GM10266 (cell line): ENCODE data around the gene PPP1R9A.

Experiments
- DNase-seq: peaks from one replicate; pipeline ENCODE4 v3.0.0; 2012; ENCODE audit errors: extremely low spot score
- CTCF ChIP-seq: IDR thresholded peaks from 2 replicates; pipeline ENCODE4 v1.5.1; 2012; ENCODE audit warnings: mild to moderate bottlenecking, low read depth; ENCODE audit not compliant: control insufficient read depth, insufficient read depth; ENCODE audit errors: missing control alignments

The PPP1R9A gene

GRCh38 chr7:95213148-95213547, 305.8 kb downstream of the PPP1R9A start:
- no peak for DNase-seq
- TF ChIP-seq CTCF: no peak

DNA sequence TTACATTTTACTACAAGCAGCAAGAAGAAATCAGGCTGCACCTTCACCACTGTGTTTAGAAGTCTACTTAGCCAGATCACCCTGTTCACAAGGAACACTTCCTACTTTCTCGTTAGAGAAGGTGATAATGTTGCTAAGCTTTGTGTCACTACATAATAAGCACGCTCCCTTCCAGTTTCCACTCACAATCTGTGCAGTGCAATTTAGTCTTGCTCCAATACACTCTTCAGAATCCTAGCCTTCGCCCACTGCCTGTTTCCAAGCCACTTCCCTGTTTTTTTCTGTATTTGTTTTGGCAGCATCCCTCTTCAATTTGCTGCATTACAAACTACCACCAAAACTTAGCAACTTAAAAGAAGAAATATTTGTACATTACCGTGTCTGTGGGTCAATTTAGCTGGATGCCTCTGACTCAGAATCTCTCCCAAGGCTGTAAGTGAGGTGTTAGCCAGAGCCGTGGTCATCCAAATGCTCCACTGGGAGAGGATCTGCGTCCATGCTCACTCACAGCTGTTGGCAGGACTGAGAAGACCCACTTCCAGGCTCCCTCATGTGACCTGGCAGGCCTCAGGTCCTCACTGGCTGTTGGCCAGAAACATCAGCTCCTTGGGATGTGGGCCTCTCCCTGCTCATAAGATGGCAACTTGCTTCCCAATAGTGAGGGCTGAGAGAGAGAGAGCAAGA, 306.6 kb downstream of the PPP1R9A start:
- TF ChIP-seq CTCF: no peak
- no peak for DNase-seq

DNA sequence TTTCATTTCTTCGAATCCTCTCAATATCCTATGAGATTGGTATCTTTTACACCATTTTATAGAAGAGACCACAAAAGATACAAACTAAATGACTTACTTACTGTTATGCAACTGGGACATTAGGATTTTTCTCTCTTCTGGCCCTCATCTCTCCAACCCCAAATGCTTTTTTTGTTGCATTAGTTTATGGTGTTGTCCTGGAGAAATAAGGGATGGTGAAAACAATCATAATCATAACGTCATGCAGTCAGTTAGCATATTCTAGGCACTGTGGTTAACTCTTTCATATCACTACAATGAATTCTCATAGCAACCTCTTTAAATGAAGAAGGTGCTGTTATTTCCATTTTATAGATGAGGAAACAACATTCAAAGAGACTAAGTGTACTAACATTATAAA, 312.3 kb downstream of the PPP1R9A start:
- no peak for DNase-seq
- TF ChIP-seq CTCF: no peak

- DNase-seq: no peak
- TF ChIP-seq CTCF: no peak
Observed at GRCh38 chr7:95220328-95220727, 312.9 kb downstream of the PPP1R9A start.

DNA sequence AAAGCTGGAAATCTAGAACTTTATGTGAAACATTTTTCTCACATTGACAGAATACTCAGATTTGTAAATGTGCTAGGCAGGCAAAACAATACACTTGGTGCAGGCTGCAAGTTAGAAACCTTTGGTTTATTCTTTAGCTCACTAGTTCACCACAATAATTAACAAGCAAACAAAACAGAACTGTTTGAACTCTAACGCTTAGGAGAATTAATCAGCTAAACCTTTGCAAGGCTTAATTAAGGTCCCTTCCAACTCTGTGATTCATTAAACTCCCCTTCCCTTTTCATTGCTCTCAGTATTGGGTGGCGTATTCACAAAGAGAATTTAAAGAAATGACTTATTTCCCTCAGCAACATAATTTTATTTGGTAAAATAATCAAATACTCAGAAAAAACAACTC, 317.9 kb downstream of the PPP1R9A start:
- TF ChIP-seq CTCF: no peak
- DNase-seq: no peak

DNA sequence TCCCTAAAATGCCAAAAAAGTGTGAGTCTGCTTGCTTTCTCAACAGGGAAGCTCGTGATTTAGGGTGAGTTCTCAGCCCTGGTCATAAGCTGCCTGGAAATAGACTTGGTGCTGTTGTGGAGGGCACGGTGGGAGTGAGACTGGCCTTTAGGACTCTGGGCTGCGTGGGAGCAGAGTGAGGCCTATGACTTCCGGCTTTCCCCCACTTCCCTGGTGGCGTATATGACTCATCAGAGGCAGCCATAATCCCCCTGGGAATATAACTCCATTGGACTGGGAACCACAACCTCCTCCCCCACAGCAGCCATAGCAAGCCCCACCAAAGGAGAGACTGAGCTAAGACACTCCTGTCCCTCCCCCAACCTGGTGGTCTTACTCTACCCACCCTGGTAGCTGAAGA, 321.9 kb downstream of the PPP1R9A start:
- TF ChIP-seq CTCF: no peak
- no peak for DNase-seq

- no peak for DNase-seq
- no peak for TF ChIP-seq CTCF
Observed at GRCh38 chr7:95238252-95238943, 331.0 kb downstream of the PPP1R9A start.
